CD4-positive, alpha-beta T cell (primary cell): ENCODE results near the gene KCNIP4. TPM values are rescaled to one million over a fixed set of nuclear protein-coding genes. Genes with fewer than 3 reads are reported as not detected.

Experiments
- ATAC-seq: fragments of 200-7000 bp; cut with Tn5 transposase; one replicate; pipeline ENCODE4 v1.10.0; 2022; ENCODE audit warnings: mild to moderate bottlenecking; ENCODE audit not compliant: poor library complexity
- CTCF ChIA-PET: fragments of 350-600 bp; sonication (Branson Sonifier 250); formaldehyde crosslinking; loops from one replicate; lab custom pipeline; 2021; ENCODE audit warnings: antibody characterized with exemption, inconsistent platforms; lab: Charles Lee
- POLR2A ChIA-PET: fragments of 350-600 bp; sonication (Branson Sonifier 250); formaldehyde crosslinking; loops from one replicate; lab custom pipeline; 2021; ENCODE audit warnings: antibody characterized with exemption, inconsistent platforms; lab: Charles Lee
- DNase-seq, 14 experiments: peaks; one replicate each; pipeline ENCODE4 v3.0.0-alpha.2; 2013 to 2020; ENCODE audit warnings: mixed read lengths in 2 of 14
- H3K27ac ChIP-seq, 2 donors: one replicate each; pipeline versions ENCODE4 v1.5.1 to v1.7.0; 2013; ENCODE audit warnings: low read length in 2 of 2, low read depth in 1 of 2, mild to moderate bottlenecking in 1 of 2
- H3K27me3 ChIP-seq, 2 experiments: 1 replicate in 1 of 2; 2 replicates in 1 of 2; pipeline versions ENCODE4 v1.6.1 to v1.7.0; 2013; ENCODE audit warnings: low read length in 2 of 2, control low read depth in 1 of 2, mild to moderate bottlenecking in 1 of 2, moderate library complexity in 1 of 2; ENCODE audit not compliant: insufficient read depth in 2 of 2, control insufficient read depth in 1 of 2
- H3K36me3 ChIP-seq: one replicate; pipeline ENCODE4 v1.6.1; 2013; ENCODE audit warnings: low read length, control low read depth; ENCODE audit not compliant: insufficient read depth
- H3K4me1 ChIP-seq: one replicate; pipeline ENCODE4 v1.6.1; 2013; ENCODE audit warnings: low read length, control low read depth; ENCODE audit not compliant: insufficient read depth
- H3K4me3 ChIP-seq: one replicate; pipeline ENCODE4 v1.5.1; 2013; ENCODE audit warnings: mild to moderate bottlenecking, low read length, moderate library complexity
- H3K9me3 ChIP-seq, 2 experiments: 1 replicate in 1 of 2; 2 replicates in 1 of 2; pipeline versions ENCODE4 v1.6.1 to v1.7.0; 2013; ENCODE audit warnings: low read length in 2 of 2, mild to moderate bottlenecking in 2 of 2, control low read depth in 1 of 2, moderate library complexity in 1 of 2; ENCODE audit not compliant: control insufficient read depth in 1 of 2, insufficient read depth in 1 of 2
- H3K27ac Mint-ChIP-seq: one replicate; pipeline ENCODE4 v1.8.0; 2020; ENCODE audit warnings: mixed read lengths
- H3K27me3 Mint-ChIP-seq: one replicate; pipeline ENCODE4 v1.8.0; 2021; ENCODE audit warnings: mixed read lengths
- H3K36me3 Mint-ChIP-seq: one replicate; pipeline ENCODE4 v1.8.0; 2021; ENCODE audit warnings: low read depth, mixed read lengths
- H3K4me1 Mint-ChIP-seq: one replicate; pipeline ENCODE4 v1.8.0; 2021; ENCODE audit warnings: low read depth, mixed read lengths
- H3K4me3 Mint-ChIP-seq: one replicate; pipeline ENCODE4 v1.8.0; 2020; ENCODE audit warnings: mild to moderate bottlenecking, mixed read lengths
- H3K9me3 Mint-ChIP-seq: one replicate; pipeline ENCODE4 v1.8.0; 2020; ENCODE audit warnings: mixed read lengths
- intact Hi-C, 2 experiments: fragments of 100-400 bp; cut with DNase I in 1 of 2; cut with micrococcal nuclease in 1 of 2; formaldehyde crosslinking; loops; one replicate each; pipeline versions ENCODE4 v1.15.1 to v1.9.0; 2023 to 2025; cut with DNase I, micrococcal nuclease
- total RNA-seq, 174 experiments: library from RNA in 2 of 174; stranded (reverse) in 2 of 174; gene quantifications; one replicate each; pipeline ENCODE4 v1.2.3 and lab custom pipeline; 2021 to 2026
- TF ChIP-seq, protein P1 (sequence below): fragments of 200-600 bp; IDR thresholded peaks from one replicate; pipeline ENCODE4 v1.8.0; 2022; ENCODE audit warnings: antibody characterized with exemption, mild to moderate bottlenecking

The KCNIP4 gene
- total RNA-seq, 2 experiments from 2014 or later: not detected

DNA sequence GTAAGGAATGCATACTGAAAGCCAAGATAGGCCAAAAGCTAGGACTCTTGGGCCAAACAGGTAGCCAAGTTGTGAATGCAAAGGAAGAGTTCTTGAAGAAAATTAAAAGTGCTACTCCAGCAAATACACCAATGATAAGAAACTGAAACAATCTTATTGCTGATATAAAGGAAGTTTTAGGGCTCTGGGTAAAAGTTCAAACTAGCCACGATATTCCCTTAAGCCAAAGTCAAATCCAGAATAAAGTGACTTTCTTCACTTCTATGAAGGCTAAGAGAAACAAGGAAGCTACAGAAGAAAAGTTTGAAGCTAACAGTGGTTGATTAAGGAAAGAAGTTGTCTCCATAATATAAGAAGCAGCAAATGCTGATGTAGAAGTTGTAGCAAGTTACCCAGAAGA lies 850.7 kb downstream of the KCNIP4 start:
- no peaks in the 10 kb centered on the region for H3K27me3 Mint-ChIP-seq
- no peak overlapping the region for H3K27ac ChIP-seq
- DNase-seq (no peak), ATAC-seq (no peak)
- H3K4me1 ChIP-seq: no peaks in the 10 kb centered on the region
- ChIA-PET POLR2A (no interaction called here), CTCF (no interaction called here)
- no peaks in the 10 kb centered on the region for H3K4me1 Mint-ChIP-seq
- intact Hi-C loops: no loop called here
- H3K36me3 ChIP-seq: no peaks in the 10 kb centered on the region
- no peaks in the 10 kb centered on the region for H3K36me3 Mint-ChIP-seq
- H3K4me3 ChIP-seq: no peak overlapping the region
- H3K9me3 Mint-ChIP-seq: peaks cover 8% of the 10 kb centered on the region
- H3K27ac Mint-ChIP-seq: no peak overlapping the region
- no peaks in the 10 kb centered on the region for H3K9me3 ChIP-seq
- no peak overlapping the region for H3K4me3 Mint-ChIP-seq
- TF ChIP-seq, protein P1, sequence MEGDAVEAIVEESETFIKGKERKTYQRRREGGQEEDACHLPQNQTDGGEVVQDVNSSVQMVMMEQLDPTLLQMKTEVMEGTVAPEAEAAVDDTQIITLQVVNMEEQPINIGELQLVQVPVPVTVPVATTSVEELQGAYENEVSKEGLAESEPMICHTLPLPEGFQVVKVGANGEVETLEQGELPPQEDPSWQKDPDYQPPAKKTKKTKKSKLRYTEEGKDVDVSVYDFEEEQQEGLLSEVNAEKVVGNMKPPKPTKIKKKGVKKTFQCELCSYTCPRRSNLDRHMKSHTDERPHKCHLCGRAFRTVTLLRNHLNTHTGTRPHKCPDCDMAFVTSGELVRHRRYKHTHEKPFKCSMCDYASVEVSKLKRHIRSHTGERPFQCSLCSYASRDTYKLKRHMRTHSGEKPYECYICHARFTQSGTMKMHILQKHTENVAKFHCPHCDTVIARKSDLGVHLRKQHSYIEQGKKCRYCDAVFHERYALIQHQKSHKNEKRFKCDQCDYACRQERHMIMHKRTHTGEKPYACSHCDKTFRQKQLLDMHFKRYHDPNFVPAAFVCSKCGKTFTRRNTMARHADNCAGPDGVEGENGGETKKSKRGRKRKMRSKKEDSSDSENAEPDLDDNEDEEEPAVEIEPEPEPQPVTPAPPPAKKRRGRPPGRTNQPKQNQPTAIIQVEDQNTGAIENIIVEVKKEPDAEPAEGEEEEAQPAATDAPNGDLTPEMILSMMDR: no peak
- no peaks in the 10 kb centered on the region for H3K27me3 ChIP-seq

DNA sequence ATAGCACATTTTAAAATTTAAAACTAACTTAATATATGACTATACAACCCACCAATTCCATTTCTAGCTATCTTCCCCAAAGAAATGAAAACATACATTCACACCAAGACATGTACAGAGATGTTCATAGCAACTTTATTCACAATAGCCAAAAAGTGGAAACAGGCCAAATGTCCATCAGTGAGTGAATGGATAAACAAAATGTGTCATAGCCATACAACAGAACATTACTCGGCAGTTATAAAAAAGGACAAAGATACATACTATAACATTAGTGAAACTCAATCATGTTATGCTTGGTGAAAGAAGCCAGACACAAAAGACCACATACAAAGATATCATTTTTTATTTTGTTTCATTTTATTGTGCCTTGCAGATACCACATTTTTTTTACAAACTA lies 851.5 kb downstream of the KCNIP4 start:
- Mint-ChIP-seq H3K4me1 (no peaks in the 10 kb centered on the region), H3K4me3 (no peak overlapping the region)

DNA sequence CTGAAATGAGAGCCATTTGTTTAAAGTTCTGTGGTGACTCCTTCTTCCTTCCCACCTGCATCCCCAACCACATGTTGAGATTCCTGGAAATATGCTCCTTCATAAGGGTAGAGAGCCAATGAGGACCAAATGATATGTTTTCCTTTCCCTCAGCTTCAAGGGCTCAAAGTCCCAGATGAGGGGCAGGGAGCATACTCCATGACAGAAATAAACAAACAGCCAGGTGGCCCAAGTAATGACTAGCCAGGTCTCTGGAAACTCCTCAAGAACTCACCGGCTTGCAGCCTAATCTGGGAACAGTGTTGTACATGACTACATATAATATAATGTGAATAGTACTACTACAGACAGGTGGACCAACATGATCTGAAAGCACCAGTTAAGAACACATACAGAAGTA lies 856.0 kb downstream of the KCNIP4 start:
- Mint-ChIP-seq H3K27ac (no peak overlapping the region), H3K27me3 (no peaks in the 10 kb centered on the region), H3K4me3 (no peak overlapping the region), H3K4me1 (no peaks in the 10 kb centered on the region), H3K9me3 (peaks cover 13% of the 10 kb centered on the region), H3K36me3 (no peaks in the 10 kb centered on the region)
- DNase-seq (no peak), ATAC-seq (no peak)
- Histone ChIP-seq H3K4me1 (no peaks in the 10 kb centered on the region), H3K4me3 (no peak overlapping the region), H3K36me3 (no peaks in the 10 kb centered on the region), H3K27ac (no peak overlapping the region), H3K27me3 (no peaks in the 10 kb centered on the region), H3K9me3 (peaks cover 0 to 4% of the 10 kb centered on the region in 2 experiments)
- ChIA-PET POLR2A (no interaction called here), CTCF (no interaction called here)
- intact Hi-C loops: no loop called here
- TF ChIP-seq, protein P1: no peak

More for the DNA sequence above, 851.5 kb downstream of the KCNIP4 start:
- no peak for ATAC-seq
- Histone ChIP-seq H3K27ac (no peak overlapping the region), H3K27me3 (no peaks in the 10 kb centered on the region), H3K9me3 (peaks cover 0 to 3% of the 10 kb centered on the region in 2 experiments), H3K4me1 (no peaks in the 10 kb centered on the region), H3K36me3 (no peaks in the 10 kb centered on the region), H3K4me3 (no peak overlapping the region)
- peaks cover 8% of the 10 kb centered on the region for H3K9me3 Mint-ChIP-seq
- ChIA-PET CTCF (no interaction called here), POLR2A (no interaction called here)
- TF ChIP-seq, protein P1: no peak
- intact Hi-C loops: no loop called here
- DNase-seq: no peak
- H3K27me3 Mint-ChIP-seq: no peaks in the 10 kb centered on the region
- H3K36me3 Mint-ChIP-seq: no peaks in the 10 kb centered on the region
- H3K27ac Mint-ChIP-seq: no peak overlapping the region
